HG03378 (cell line): ENCODE measurements around the gene TANGO2.
A peak's percentile ranks its signal among the peaks of the same experiment; 100 is the strongest.
"Not testable (repeated sequence)": the region's sequence is repeated elsewhere in the genome, so short reads cannot be mapped to it uniquely, and the experiment has no call there.

Experiments used
- ATAC-seq: cut with Tn5 transposase; IDR thresholded peaks from one replicate; pipeline ENCODE4 v1.9.1; 2021; ENCODE audit warnings: mild to moderate bottlenecking, moderate library complexity; ENCODE audit not compliant: unreplicated experiment

TANGO2 gene

DNA sequence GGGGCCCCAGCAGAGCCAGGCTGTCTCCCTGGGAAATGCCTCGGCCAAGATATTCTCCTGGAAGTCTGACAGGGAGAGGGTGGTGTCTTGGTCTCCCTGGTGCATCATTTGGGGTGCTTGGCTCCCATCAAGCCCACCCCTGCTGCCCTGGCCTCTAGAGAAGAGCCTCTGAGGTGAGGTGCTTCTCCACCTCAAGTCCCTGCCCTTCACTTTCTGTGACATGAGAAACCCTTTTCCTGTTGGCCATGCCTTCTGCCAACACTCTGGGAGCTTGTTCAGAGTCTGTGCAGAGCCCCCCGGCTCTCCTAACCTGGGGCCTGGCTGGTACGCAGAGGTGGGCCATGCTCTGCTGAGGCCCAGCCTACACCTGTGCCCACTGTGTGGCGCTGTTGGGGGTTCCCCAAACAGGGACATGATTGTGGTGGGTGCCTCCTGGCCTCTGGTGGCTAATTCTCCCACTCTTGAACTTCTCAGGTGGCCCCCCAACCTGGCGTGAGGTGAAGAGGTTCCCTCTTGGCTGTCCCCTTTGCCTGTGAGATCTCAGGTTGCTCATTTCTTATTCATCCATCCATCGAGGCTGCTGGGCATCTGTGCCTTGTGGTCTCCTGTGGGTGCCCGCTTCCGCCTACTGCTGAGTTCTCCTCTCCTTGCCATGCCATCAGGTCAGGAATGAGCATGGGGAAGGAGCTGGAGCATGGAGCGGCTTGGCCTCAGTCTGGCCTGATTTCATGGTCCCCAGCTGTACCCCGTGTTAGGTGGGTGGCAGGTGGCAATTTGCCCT is 40.0 kb downstream of the TANGO2 start:
- ATAC-seq = no peak

- ATAC-seq = no peak
Observed at GRCh38 chr22:20061481-20061861, 40.6 kb downstream of the TANGO2 start.

GRCh38 chr22:20062043-20062765 is 41.3 kb downstream of the TANGO2 start:
- no peak for ATAC-seq

- no peak for ATAC-seq
Observed at GRCh38 chr22:20062766-20063083, 41.8 kb downstream of the TANGO2 start.

DNA sequence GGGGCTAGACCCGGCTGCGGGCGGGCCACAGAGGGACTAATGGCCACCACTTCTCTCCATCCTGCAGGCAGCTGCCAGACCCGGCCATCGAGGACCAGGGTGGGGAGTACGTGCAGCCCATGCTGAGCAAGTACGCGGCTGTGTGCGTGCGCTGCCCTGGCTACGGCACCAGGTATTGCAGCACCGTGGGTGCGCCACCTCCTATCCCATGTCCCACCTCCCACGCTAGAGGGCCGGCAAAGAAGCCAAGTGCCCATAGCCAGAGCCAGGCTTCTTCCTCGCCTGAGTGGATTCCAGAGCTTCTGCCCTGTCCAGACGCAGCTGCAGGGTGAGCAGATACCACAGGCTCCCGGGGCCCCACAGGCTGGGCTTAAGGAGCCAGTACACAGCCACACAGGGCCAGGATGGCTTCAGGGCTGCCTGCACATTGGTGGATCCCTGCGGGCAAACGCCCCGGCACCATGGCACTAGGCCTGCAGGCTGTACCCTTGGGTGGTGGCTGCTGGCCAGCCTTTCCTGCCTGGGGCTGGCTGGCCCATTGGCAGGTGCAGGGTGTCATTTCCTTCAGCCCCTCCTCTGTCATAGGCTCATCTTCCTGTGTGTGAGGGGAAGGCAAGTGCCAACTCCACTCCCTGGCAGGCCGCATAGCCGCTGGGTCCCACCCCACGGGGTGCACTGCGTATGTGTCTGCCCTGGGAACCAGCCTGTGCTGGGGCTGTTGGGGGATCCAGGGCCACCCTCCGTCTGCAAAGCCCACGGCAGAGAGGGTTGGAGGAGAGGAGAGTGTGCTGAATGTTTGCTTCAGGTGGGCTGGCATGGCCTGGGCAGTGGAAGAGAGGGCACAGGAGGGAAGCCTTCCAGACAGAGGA is 42.6 kb downstream of the TANGO2 start:
- no peak for ATAC-seq

DNA sequence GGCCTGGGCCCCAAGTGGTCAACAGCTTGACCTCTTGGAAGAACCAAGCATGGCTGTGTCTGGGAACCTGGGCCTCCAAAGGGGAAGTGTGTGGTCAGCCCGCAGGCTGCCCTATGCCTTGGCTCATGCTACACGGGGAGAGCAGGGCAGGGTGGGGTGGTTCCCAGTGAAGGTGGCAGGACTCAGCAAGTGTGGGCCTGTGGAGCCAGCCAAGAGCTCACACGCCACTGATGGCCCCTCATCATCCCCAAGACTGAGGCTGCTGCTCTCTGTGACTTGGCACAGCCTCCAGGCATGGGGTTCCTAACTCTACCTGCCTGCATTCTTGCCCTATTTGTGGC is 43.2 kb downstream of the TANGO2 start:
- ATAC-seq = no peak

DNA sequence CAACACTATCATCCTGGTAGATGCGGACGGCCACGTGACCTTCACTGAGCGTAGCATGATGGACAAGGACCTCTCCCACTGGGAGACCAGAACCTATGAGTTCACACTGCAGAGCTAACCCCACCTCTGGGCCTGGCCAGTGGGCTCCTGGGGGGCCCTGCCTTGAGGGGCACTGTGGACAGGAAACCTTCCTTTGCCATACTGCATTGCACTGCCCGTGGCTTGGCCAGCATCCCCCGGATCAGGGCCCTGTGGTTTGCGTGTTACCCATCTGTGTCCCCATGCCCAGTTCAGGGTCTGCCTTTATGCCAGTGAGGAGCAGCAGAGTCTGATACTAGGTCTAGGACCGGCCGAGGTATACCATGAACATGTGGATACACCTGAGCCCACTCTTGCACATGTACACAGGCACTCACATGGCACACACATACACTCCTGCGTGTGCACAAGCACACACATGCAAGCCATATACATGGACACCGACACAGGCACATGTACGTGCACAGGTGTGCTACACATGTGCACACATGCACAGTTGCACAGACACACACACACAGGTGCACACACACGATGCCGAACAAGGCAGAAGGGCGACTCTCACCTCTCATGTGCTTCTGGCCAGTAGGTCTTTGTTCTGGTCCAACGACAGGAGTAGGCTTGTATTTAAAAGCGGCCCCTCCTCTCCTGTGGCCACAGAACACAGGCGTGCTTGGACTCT is 43.8 kb downstream of the TANGO2 start:
- no peak for ATAC-seq

GRCh38 chr22:20065896-20066616 is 45.1 kb downstream of the TANGO2 start:
- ATAC-seq = no peak

GRCh38 chr22:20066617-20067383 is 45.9 kb downstream of the TANGO2 start:
- ATAC-seq = no peak

GRCh38 chr22:20067384-20067682 is 46.4 kb downstream of the TANGO2 start:
- ATAC-seq = not testable (repeated sequence)

DNA sequence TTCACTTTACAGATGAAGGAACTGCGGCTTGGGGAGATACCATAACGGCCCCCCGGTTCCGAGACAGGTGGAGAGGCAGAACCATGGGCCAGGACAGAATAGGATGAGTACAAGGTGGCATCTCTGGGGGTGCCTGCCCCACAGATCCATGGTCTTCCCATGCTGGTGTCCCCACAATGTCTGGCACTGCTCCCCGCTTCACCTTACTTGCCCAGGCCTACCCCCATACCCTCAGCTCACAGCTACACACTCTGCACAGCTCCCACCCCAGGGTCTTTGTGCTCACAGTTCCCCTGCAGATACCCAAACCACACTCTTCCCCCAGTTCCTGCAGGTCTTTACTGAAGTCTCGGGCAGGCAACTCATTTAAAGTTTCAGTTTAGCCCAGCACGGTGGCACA is 47.7 kb downstream of the TANGO2 start:
- ATAC-seq = no peak

DNA sequence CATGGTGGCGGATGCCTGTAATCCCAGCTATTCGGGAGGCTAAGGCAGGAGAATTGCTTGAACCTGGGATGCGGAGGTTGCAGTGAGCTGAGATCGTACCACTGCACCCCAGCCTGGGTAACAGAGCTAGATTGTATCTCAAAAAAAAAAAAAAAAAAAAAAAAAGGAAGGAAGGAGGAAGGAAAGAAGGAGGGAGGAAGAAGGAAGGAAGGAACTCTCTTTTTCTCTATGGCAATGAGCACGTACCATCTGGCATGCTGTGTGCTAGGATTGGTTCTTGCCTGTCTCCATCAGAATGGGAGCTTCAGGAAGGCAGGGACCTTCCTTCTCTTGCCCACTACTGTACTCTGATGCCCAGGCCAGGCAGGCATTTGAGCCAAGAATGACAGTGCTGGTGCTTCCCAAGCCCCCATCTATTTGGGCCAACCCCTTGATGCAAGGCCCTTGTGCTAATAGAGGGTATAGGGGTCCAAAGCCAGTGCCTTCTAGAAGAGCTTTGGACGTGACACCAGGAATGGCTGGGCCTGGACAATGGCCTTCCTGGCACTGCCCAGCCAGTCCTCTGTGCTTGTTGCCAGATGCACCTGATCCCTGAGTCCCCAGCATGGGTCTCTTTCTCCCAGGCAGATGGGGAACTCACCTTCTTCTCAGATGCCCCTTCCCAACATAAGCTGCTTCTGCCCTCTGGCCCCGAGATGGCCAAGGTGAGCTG is 48.6 kb downstream of the TANGO2 start:
- ATAC-seq = no peak

GRCh38 chr22:20071524-20071972 is 50.6 kb downstream of the TANGO2 start:
- ATAC-seq = no peak

- ATAC-seq = no peak
Observed at GRCh38 chr22:20076627-20077172, 55.8 kb downstream of the TANGO2 start.

GRCh38 chr22:20079745-20080444 is 59.0 kb downstream of the TANGO2 start, which contains the start of gene DGCR8:
Gene DGCR8 (plus strand): TSS chr22:20080241. CDS start chr22:20085964, 5,723 bp downstream.
- ATAC-seq = peak; percentile 36

- peak; percentile 46 for ATAC-seq
Observed at GRCh38 chr22:20080445-20080775, 59.5 kb downstream of the TANGO2 start.

- no peak for ATAC-seq
Observed at GRCh38 chr22:20080776-20081654, 60.1 kb downstream of the TANGO2 start.
